ENCODE data around the gene SASH3.
"Not testable (repeated sequence)": the region's sequence is repeated elsewhere in the genome, so short reads cannot be mapped to it uniquely, and the experiment has no call there.

SASH3 gene

DNA sequence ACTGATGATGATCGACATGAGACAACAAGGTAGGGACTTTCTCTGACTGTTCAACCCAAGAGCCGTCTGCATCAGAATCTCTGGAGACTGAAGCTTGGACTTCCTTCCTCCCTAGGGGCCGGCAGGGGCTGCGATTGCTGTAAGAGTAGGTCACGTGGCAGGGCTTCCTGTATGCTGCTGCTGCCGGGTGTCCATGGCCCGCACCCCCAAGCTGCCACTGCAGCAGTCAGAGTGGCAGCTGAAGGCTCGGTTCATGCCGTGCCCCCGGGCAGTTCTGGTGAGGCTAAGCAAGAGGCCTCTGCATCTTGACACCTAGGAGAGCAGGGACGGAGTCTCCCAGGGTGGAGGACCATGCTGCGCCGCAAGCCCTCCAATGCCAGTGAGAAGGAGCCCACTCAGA is at the start of gene SASH3:
Gene SASH3, plus strand, starts transcription at position 203 of the 400 bp plus-strand sequence. Its CDS starts 149 bp downstream, at position 352.
- no peak for DNase-seq

DNA sequence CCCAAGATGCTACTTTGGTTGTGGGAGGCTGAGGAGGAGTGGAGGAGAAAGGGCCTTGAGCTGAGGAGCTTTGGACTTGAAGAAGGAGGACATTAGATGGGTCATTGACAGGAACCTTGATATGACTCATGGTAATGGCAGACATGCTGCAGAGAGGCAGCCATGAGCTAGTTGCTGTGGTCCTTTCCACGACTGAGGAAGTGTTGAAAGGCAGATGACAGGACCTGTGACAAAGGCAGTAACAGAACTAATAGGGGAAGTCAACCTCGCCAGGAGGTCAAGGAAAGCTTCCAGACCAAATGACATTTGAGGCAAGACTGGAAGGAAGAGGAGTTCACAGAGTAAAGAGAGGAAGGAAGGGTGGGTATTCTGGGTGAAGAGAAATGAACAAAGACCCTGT is 48.5 kb upstream of the SASH3 start:
- no peak for DNase-seq

DNA sequence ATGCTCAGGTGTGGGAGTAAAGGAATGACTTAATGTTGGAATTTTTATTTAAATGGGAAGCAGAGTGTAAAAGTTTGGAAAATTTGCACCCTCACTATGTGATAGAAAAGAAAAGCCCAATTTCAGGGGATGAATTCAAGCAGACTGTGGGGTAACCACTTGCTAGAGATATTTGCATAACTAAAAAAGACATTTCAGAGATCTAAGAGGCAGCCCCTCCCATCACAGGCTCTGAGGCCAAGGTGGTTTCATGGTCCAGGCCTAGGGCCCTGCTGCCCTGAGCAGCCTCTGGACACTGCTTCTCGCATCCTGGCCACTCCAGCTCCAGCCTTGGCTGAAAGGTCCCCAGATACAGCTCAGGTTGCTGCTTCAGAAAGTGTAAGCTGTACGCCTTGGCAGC is 46.9 kb upstream of the SASH3 start:
- no peak for DNase-seq

DNA sequence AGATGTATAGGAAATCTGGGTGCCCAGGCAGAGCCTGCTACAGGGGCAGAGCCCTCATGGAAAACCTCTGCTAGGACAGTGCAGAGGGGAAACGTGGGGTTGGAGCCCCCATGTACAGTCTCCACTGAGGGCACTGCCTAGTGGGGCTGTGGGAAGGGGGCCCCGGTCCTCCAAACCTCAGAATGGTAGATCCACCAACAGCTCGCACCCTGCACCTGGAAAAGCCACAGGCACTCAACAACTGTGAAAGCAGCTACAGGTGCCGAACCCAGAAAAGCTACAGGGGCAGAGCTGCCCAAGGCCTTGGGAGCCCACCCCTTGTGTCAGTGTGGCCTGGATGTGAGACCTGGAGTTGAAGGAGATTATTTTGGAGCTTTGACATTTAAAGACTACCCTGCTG is 46.4 kb upstream of the SASH3 start:
- DNase-seq = no peak

DNA sequence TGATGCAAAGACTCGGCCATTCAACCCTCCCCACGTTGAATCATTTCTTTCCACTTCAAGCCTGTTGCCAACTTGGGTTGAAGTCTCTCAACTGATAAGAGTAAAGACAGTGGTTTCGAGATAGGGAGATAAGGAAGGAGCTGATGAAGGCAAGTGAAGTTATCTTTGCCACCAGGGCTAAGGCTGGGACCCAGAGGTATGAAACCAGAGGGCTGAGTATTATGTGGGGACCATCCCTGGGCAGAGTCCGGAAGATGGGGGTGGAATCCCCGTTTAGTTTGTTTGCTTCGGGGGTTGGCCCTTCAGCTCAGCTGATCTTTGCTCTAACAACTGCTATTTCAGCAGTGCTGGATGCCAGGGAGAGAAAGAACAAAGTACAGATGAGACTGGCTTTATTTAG is 43.3 kb upstream of the SASH3 start:
- no peak for DNase-seq

DNA sequence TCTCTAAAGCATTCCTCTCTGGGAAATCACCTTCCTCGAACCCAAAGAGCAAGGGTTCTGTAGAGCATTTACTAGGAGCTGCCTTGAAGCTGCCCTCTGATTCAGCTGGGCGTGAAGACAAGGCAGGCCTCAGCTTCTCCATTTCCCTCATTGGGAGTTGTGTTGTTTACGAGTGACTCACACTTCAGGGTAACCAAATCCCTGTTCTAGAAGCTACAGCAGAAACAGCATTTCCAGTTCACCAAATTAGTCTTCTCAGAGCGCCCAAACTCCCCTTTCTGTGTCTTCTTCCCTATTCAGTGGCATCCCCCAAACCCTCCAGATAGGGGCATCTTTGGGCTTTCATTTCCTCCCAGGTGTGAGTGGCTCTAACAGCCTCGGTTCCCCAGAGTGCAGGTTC is 41.8 kb upstream of the SASH3 start:
- no peak for DNase-seq

DNA sequence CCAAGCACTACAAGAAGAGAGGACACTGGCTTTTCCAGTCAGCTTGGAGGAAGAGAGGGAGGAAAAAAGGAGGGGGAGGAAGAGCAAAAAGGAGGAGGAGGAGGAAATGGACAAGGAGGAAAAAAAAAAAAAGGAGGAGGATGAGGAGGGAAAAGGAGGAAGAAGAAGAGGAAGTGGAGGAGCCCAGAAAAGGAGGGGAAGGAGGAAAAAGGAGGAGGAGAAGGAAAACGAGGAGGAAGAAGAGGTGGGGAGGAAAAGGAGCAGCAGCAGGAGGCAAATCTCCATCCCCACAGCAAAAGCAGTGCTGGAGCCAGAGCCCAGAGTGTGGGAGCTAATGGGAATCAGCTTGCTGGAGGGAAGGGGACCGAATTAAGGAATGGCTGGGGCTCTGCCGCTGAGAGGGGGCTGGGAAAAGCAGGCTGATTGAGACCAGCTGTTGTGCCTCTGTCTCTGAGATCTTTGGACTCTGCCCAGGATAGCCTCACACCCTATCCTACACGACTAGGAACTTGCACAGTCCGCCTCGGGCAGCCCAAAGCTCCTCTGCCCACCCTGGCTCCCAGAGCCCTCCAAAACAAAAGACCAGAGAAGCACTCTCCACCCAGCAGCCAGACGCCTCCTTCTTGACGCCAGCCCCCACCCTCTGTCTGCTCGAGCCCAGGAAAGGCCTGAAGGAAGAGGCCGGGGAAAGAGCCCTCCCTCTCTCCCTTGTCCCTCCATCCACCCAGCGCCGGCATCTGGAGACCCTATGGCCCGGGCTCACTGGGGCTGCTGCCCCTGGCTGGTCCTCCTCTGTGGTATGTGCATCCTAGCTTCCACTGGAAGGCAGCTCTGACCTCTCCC is 41.1 kb upstream of the SASH3 start, which contains the start of gene XPNPEP2:
Gene XPNPEP2, plus strand, starts transcription at position 514 of the 843 bp plus-strand sequence. Its CDS starts 235 bp downstream, at position 749.
- DNase-seq = no peak

DNA sequence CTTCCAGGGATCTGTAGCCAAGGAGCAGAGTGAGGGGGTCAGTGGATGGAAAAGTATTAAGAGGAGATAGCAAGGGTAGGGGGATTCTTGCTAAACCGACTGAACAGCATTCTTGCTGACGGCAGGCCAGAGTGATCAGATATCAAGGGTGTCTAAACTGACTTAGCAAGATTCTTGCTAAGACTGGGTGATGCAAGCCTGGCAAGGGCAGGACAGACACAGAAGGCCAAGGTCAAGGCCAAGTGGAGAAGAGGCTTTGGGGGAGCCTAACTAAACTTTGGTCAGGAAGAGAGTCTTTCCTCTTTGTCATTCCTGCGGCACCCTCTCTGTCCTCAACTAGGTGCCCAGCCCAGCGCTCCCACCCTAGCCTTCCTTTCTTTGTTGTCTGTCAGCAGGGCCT is 40.2 kb upstream of the SASH3 start:
- DNase-seq = no peak

DNA sequence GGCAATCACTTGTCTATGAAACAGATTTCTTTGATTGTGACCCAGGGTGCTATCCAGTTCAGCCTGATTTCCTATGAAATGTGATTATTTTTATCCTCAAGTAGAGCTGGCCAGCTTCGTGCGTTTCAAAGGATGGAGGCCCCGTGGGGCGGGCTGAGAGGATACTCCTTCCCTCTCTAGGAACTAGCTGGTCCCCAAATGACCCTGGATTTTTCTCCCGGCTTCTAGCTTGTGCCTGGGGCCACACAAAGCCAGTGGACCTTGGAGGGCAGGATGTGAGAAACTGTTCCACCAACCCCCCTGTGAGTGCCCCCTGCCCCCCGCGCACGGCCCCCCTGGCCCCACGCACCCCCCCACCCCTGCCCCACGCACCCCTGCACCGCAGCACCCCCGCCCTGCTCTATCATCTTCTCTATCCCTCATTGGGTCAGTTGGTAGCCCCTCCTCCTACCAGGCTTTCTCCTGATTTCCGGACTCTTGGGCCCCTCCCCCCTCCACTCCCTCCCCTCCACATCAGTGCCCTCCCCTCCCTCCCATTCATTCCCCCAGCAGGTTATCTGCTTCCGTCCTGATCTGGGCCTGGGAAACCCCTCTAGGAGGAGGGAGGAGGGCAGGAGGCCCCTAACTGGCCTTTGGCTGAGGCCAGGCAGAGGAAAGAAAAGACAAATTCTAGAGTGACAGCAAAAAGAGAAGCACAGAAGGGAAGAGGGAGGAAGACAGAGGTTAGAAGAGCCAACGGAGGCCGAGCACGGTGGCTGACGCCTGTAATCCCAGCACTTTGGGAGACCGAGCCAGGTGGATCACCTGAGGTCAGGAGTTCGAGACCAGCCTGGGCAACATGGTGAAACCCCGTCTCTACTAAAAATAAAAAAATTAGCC is 37.6 kb upstream of the SASH3 start:
- no peak for DNase-seq

DNA sequence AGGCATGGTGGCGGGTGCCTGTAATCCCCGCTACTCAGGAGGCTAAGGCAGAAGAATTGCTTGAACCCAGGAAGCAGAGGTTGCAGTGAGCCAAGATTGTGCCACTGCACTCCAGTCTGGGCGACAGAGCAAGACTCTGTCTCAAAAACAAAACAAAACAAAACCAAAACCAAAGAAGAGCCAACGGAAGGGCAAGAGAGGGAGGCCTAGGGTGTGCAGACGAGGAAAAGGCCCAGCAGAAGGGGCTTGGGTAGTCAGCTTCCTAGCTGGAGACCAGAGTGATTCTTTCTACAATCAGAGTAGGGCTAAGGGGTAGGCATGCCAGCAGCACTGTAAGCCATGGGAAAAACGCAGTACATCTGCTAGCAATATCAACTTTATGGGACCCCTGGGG is 37.0 kb upstream of the SASH3 start:
- DNase-seq = not testable (repeated sequence)

DNA sequence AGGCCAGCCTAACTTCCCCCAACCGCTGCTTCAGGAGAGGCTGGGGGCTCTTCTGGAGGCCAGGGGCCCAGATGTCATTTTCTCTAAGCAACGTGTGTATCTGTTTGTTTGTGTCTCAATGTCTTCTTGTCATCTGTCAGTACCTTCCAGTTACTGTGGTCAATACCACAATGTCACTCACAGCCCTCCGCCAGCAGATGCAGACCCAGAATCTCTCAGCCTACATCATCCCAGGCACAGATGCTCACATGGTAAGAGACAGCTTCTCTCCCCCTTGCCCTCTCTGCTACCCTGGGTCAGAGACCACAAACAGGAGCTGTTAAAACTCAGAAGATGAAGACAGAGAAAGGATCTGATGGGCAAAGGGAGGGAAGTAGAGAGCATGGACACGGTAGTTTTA is 35.9 kb upstream of the SASH3 start:
- no peak for DNase-seq

DNA sequence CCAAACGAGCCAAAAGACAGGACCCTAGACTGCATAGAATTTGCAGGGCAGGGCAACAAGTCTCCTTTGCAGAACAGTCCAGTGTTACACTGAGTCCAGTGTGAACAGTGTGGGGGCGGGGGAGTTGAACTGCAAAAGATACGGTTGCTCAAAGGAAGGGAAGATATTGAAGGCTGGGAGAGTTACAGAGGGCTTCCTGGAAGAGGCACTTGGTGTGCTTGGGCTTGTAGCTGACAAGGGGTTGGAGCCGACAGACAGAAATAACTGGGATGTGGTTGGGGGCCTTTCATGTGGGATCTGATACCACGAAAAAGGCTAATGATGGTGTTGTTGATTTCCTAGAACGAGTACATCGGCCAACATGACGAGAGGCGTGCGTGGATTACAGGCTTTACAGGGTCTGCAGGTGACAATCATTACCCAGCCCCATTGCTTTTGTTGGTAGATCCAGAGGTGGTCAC is 34.9 kb upstream of the SASH3 start:
- DNase-seq = no peak

DNA sequence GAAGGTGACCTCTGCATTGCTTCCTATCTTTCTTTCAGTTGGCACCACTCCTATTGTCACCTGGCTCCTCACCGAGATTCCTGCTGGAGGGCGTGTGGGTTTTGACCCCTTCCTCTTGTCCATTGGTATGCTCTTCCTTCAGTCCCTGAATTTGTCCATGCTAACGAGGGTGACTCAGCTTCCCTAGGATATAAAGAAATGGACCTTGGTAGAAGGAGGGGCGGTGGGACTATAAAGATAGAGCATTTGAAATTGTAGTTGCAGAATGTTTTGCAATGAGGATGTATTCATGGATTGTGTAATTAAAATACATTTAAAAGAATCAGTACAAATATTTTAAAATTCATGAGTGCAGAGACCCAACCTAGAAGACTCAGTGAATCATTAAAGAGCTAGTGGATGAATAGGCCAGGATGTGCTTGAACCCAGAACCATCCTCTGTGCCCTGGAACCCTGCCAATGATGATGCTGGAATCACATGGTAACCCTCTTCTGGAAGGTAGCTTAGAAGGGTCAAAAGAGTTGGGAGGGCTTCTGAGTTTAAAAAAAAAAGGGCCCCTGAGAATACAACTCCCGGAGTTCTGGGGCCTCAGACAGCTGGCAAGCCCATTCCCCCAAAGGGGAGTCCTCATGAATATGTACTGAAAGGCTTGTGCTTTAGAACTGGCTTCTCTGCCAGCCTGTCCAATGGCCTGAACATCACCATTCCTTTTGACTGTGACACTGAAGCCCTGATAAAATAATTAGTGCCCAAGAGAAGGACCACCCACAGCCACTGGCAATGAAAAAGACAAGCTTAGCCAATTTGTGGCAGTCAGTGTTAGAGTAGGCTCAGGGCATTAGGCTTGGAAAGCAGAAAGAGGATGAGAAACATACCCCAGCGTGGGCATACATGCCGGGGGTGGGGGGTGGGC is 32.9 kb upstream of the SASH3 start:
- DNase-seq = no peak

DNA sequence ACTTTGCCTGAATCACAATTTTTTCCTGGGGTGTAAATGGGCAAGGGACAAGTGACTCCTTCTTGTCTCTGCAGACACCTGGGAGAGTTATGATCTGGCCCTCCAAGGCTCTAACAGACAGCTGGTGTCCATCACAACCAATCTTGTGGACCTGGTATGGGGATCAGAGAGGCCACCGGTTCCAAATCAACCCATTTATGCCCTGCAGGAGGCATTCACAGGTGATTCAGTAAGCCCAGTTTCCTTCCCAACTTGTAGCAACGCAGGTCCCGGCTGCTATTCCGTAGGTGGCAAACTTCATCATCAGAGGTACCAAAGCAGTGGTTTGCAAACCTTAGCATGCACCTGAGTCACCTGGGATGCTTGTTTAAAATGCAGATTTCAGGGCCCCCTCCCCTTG is 32.2 kb upstream of the SASH3 start:
- DNase-seq = no peak

DNA sequence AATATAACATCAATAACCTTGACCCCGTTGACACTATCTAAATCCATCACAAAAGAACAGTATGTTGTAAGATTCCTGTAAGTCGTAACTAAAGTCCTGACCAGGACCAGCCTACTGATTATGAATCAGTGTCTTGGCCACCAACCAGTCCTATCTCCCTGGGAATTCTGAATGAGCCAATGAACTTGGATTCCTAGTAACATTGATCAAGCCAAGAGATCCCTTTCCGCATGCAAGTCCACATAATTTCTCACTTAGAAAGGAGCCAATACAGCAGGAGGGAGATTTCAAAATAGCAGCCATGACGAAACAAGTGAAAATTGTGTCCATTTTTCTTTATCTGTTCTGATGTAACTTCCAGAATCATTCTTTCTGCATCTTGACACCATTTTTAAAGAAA is 31.4 kb upstream of the SASH3 start:
- DNase-seq = no peak

DNA sequence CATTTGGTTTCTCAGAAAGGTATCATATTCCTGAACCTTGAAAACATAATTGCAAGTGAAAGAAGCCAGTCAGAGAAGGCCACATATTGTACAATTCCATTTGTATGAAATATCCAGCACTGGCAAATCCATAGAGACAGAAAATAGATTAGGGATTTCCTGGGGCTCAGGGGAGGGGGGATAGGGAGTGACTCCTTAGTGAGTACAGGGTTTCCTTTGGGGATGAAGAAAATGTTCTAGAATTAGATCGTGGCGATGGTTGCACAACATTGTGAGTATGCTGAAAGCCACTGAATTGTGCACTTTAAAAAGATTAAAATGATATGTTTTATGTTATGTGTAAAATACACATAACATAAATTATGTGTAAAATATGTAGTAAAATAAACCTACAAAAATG is 30.7 kb upstream of the SASH3 start:
- no peak for DNase-seq

DNA sequence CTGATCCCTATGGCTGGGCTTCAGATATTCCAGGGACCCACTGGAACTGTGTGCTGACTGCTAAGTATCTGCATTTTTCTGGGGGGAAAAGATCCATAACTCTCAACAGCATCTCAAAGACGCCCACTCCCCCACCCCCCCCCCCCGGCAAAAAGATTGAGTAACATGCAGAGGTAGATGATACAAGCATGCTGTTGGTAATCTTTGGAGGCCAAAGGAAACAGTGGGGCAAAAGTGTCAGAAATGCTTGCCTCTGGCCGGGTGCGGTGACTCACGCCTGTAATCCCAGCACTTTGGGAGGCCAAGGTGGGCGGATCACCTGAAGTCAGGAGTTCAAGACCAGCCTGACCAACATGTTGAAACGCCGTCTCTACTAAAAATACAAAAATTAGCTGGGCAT is 28.8 kb upstream of the SASH3 start:
- no peak for DNase-seq

DNA sequence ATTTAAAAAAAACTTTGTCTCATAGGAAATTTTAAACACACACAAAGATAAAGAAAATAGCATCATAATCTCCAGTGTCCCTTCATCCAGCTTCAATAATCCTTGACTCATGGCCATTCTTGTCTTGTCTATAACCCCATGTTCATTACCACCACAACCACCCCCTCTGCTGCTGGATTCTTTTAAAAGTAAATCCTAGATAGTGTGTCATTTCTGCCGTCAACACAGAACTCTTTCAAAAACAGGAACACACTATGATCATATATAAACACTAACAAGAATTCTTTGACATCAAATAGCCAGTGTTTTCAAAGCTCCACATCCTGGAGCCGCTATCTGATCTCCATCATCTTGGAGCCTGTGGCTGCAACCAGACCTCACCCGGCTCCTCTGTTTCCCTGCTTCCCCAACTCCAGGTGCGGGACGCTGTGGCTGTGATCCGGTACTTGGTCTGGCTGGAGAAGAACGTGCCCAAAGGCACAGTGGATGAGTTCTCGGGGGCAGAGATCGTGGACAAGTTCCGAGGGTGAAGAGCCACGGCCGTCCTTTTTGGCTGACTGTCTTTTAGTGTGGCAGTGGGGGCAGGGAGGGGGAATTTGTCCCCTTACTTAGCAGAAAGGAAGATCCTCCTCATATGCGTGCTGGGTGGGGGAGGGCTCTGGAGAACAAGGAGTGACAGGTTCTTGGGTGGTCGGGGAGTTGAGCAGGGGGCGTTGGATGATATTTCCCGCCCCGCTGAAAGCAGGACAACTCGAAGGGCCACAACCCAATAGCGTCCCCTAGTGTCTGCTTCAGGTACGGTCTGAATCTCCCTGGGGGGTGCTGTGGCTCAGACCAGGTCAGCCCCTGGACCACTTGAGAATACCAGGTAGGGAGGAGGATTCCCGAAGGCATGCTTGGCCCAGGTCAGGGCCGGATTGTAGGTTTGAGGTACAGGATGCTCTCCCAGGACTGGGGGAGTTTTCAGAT is 25.4 kb upstream of the SASH3 start:
- DNase-seq = no peak

DNA sequence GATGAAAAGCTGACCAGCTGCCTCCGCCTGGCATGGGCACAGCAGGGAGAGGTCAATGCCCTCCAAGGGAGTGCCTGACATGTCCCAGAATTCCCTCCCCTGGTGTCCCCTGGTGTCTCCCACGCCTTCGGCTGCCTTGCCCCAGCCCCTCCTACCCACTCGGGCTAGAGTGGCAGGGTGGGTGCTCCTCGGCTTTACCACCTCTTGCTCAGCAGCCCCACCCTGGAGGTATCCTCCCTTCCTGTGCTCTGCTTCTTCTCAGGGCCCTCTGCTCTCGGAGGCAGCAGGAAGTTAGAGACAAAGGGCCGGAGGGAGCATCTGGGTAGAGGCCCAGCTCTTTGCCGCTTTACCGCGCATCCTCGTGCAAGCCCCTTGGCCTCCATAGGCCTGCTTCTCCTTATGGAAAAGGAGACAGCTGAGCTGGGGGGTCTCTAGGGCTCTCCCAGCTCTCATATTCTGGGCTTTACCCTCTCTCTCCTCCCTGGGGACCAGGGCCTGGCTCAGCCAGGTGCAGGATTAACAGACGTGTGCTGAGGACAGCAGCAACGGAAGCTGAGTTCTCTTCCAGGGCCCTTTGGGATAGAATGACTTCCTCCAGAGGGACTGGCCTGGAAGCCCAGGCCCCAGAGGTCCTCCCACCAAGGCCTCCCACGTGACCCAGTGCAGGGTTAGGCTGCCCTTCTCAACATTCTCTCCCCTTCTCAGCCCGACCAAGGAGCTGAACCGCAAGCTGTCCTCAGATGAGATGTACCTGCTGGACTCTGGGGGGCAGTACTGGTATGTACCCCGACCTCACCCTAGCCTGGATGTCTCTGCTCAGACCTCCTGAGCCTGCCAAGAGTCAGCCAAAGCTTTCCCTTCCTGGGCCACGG is 23.7 kb upstream of the SASH3 start:
- DNase-seq = no peak

DNA sequence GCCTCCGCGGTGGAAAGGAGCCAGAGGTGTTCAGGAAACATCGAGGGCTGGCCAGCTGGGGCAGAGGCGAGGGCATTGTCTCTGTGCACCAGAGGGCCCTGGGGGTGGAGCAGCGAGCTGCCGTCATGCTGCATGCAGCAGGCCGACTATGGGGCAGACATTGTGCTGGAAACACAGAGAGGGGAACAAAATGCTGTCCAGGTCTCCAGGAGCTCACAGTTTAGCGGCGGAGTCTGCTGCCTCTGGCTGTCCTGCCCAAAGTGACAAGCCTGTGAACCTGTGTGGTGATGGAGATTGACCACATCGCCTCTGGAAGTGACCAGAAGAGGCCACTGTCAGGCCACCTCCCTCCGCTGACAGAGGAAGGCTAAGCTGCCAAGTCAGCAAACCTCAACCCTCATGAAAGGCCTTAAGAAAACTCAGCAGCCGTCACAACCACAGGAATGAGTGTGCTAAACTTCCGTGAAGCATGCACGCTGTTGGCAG is 20.1 kb upstream of the SASH3 start:
- DNase-seq = no peak

All from NCI-H1105 (cell line).